ENCODE measurements around the gene ADCY2. TPM values are rescaled to one million over a fixed set of nuclear protein-coding genes. Genes with fewer than 3 reads are reported as not detected.

The ADCY2 gene
- total and polyA plus RNA-seq, 4 donors: 25.4 to 145 (median 71.1) TPM

GRCh38 chr5:7374186-7374585 is 21.8 kb upstream of the ADCY2 start:
- no peak for DNase-seq (ENCODE audit: low read depth in 4 of 6, low spot score in 6 of 6)

GRCh38 chr5:7375457-7375856 is 20.5 kb upstream of the ADCY2 start:
- Histone ChIP-seq H3K27ac (ENCODE audit: low read depth, low read length) (no peak overlapping the region), H3K36me3 (ENCODE audit: control insufficient read depth, insufficient read depth, low read length) (no peaks in the 10 kb centered on the region), H3K9me3 (ENCODE audit: control insufficient read depth, insufficient read depth, low read length) (no peaks in the 10 kb centered on the region), H3K27me3 (ENCODE audit: control insufficient read depth, insufficient read depth, low read length) (no peaks in the 10 kb centered on the region), H3K4me1 (ENCODE audit: control insufficient read depth, insufficient read depth, low read length) (no peaks in the 10 kb centered on the region), H3K4me3 (ENCODE audit: low read depth, low read length) (no peak overlapping the region)
- DNase-seq (ENCODE audit: low read depth in 4 of 6, low spot score in 6 of 6): peak in 1 of 6 donors; percentile 10
- WGBS (ENCODE audit: insufficient coverage): no CpG with 5 or more reads among the region's 4 CpGs

More at GRCh38 chr5:7374186-7374585, 21.8 kb upstream of the ADCY2 start:
- H3K27ac ChIP-seq (ENCODE audit: low read depth, low read length): no peak overlapping the region
- H3K9me3 ChIP-seq (ENCODE audit: control insufficient read depth, insufficient read depth, low read length): no peaks in the 10 kb centered on the region
- no peaks in the 10 kb centered on the region for H3K36me3 ChIP-seq (ENCODE audit: control insufficient read depth, insufficient read depth, low read length)
- no CpG with 5 or more reads among the region's 4 CpGs for WGBS (ENCODE audit: insufficient coverage)
- no peak overlapping the region for H3K4me3 ChIP-seq (ENCODE audit: low read depth, low read length)
- H3K4me1 ChIP-seq (ENCODE audit: control insufficient read depth, insufficient read depth, low read length): no peaks in the 10 kb centered on the region
- no peaks in the 10 kb centered on the region for H3K27me3 ChIP-seq (ENCODE audit: control insufficient read depth, insufficient read depth, low read length)

- Histone ChIP-seq H3K36me3 (ENCODE audit: control insufficient read depth, insufficient read depth, low read length) (no peaks in the 10 kb centered on the region), H3K9me3 (ENCODE audit: control insufficient read depth, insufficient read depth, low read length) (no peaks in the 10 kb centered on the region), H3K27ac (ENCODE audit: low read depth, low read length) (no peak overlapping the region), H3K27me3 (ENCODE audit: control insufficient read depth, insufficient read depth, low read length) (no peaks in the 10 kb centered on the region), H3K4me3 (ENCODE audit: low read depth, low read length) (no peak overlapping the region), H3K4me1 (ENCODE audit: control insufficient read depth, insufficient read depth, low read length) (no peaks in the 10 kb centered on the region)
- DNase-seq (ENCODE audit: low read depth in 4 of 6, low spot score in 6 of 6): no peak
- WGBS (ENCODE audit: insufficient coverage): 80% methylated on average over 1 of the region's 3 CpGs
These were observed 19.1 kb upstream of the ADCY2 start for GRCh38 chr5:7376871-7377270.

GRCh38 chr5:7377761-7378160 is 18.2 kb upstream of the ADCY2 start:
- no peak overlapping the region for H3K4me3 ChIP-seq (ENCODE audit: low read depth, low read length)
- no peaks in the 10 kb centered on the region for H3K36me3 ChIP-seq (ENCODE audit: control insufficient read depth, insufficient read depth, low read length)
- H3K27ac ChIP-seq (ENCODE audit: low read depth, low read length): no peak overlapping the region
- no peaks in the 10 kb centered on the region for H3K27me3 ChIP-seq (ENCODE audit: control insufficient read depth, insufficient read depth, low read length)
- no CpG with 5 or more reads among the region's 2 CpGs for WGBS (ENCODE audit: insufficient coverage)
- DNase-seq (ENCODE audit: low read depth in 4 of 6, low spot score in 6 of 6): no peak
- H3K9me3 ChIP-seq (ENCODE audit: control insufficient read depth, insufficient read depth, low read length): no peaks in the 10 kb centered on the region
- H3K4me1 ChIP-seq (ENCODE audit: control insufficient read depth, insufficient read depth, low read length): no peaks in the 10 kb centered on the region

GRCh38 chr5:7382588-7382987 is 13.3 kb upstream of the ADCY2 start:
- WGBS (ENCODE audit: insufficient coverage): no CpG with 5 or more reads among the region's 2 CpGs
- DNase-seq (ENCODE audit: low read depth in 4 of 6, low spot score in 6 of 6): no peak
- H3K27ac ChIP-seq (ENCODE audit: low read depth, low read length): no peak overlapping the region
- H3K9me3 ChIP-seq (ENCODE audit: control insufficient read depth, insufficient read depth, low read length): no peaks in the 10 kb centered on the region
- no peaks in the 10 kb centered on the region for H3K36me3 ChIP-seq (ENCODE audit: control insufficient read depth, insufficient read depth, low read length)
- no peaks in the 10 kb centered on the region for H3K27me3 ChIP-seq (ENCODE audit: control insufficient read depth, insufficient read depth, low read length)
- no peak overlapping the region for H3K4me3 ChIP-seq (ENCODE audit: low read depth, low read length)
- no peaks in the 10 kb centered on the region for H3K4me1 ChIP-seq (ENCODE audit: control insufficient read depth, insufficient read depth, low read length)

GRCh38 chr5:7385681-7386080 is 10.3 kb upstream of the ADCY2 start:
- Histone ChIP-seq H3K27ac (ENCODE audit: low read depth, low read length) (no peak overlapping the region), H3K9me3 (ENCODE audit: control insufficient read depth, insufficient read depth, low read length) (no peaks in the 10 kb centered on the region), H3K36me3 (ENCODE audit: control insufficient read depth, insufficient read depth, low read length) (no peaks in the 10 kb centered on the region), H3K4me3 (ENCODE audit: low read depth, low read length) (no peak overlapping the region), H3K27me3 (ENCODE audit: control insufficient read depth, insufficient read depth, low read length) (no peaks in the 10 kb centered on the region), H3K4me1 (ENCODE audit: control insufficient read depth, insufficient read depth, low read length) (no peaks in the 10 kb centered on the region)
- no peak for DNase-seq (ENCODE audit: low read depth in 4 of 6, low spot score in 6 of 6)
- 100% methylated on average over 1 of the region's 6 CpGs for WGBS (ENCODE audit: insufficient coverage)

GRCh38 chr5:7388553-7388952 is 7.4 kb upstream of the ADCY2 start:
- no peak for DNase-seq (ENCODE audit: low read depth in 4 of 6, low spot score in 6 of 6)
- Histone ChIP-seq H3K4me3 (ENCODE audit: low read depth, low read length) (no peak overlapping the region), H3K9me3 (ENCODE audit: control insufficient read depth, insufficient read depth, low read length) (no peaks in the 10 kb centered on the region), H3K36me3 (ENCODE audit: control insufficient read depth, insufficient read depth, low read length) (no peaks in the 10 kb centered on the region), H3K27ac (ENCODE audit: low read depth, low read length) (no peak overlapping the region), H3K4me1 (ENCODE audit: control insufficient read depth, insufficient read depth, low read length) (peaks cover 4% of the 10 kb centered on the region), H3K27me3 (ENCODE audit: control insufficient read depth, insufficient read depth, low read length) (no peaks in the 10 kb centered on the region)
- 85% methylated on average over 3 of the region's 3 CpGs for WGBS (ENCODE audit: insufficient coverage)

- H3K36me3 ChIP-seq (ENCODE audit: control insufficient read depth, insufficient read depth, low read length): no peaks in the 10 kb centered on the region
- DNase-seq (ENCODE audit: low read depth in 4 of 6, low spot score in 6 of 6): peak in 1 of 6 donors; percentile 82
- no peaks in the 10 kb centered on the region for H3K9me3 ChIP-seq (ENCODE audit: control insufficient read depth, insufficient read depth, low read length)
- H3K27ac ChIP-seq (ENCODE audit: low read depth, low read length): no peak overlapping the region
- no peak overlapping the region for H3K4me3 ChIP-seq (ENCODE audit: low read depth, low read length)
- H3K4me1 ChIP-seq (ENCODE audit: control insufficient read depth, insufficient read depth, low read length): peaks cover 21% of the 10 kb centered on the region
- 36% methylated on average over 5 of the region's 9 CpGs for WGBS (ENCODE audit: insufficient coverage)
- peaks cover 4% of the 10 kb centered on the region for H3K27me3 ChIP-seq (ENCODE audit: control insufficient read depth, insufficient read depth, low read length)
These were observed 4.7 kb upstream of the ADCY2 start for GRCh38 chr5:7391215-7391614.

GRCh38 chr5:7391814-7392692 is 3.9 kb upstream of the ADCY2 start:
- H3K4me3 ChIP-seq (ENCODE audit: low read depth, low read length): no peak overlapping the region
- WGBS (ENCODE audit: insufficient coverage): 57% methylated on average over 9 of the region's 15 CpGs
- no peaks in the 10 kb centered on the region for H3K9me3 ChIP-seq (ENCODE audit: control insufficient read depth, insufficient read depth, low read length)
- peaks cover 24% of the 10 kb centered on the region for H3K4me1 ChIP-seq (ENCODE audit: control insufficient read depth, insufficient read depth, low read length)
- H3K27me3 ChIP-seq (ENCODE audit: control insufficient read depth, insufficient read depth, low read length): peaks cover 8% of the 10 kb centered on the region
- H3K27ac ChIP-seq (ENCODE audit: low read depth, low read length): no peak overlapping the region
- peak in 4 of 6 donors; percentile 56 to 95 (median 76) for DNase-seq (ENCODE audit: low read depth in 4 of 6, low spot score in 6 of 6)
- no peaks in the 10 kb centered on the region for H3K36me3 ChIP-seq (ENCODE audit: control insufficient read depth, insufficient read depth, low read length)

- no peak overlapping the region for H3K4me3 ChIP-seq (ENCODE audit: low read depth, low read length)
- DNase-seq (ENCODE audit: low read depth in 4 of 6, low spot score in 6 of 6): no peak
- no peaks in the 10 kb centered on the region for H3K9me3 ChIP-seq (ENCODE audit: control insufficient read depth, insufficient read depth, low read length)
- no peaks in the 10 kb centered on the region for H3K36me3 ChIP-seq (ENCODE audit: control insufficient read depth, insufficient read depth, low read length)
- no CpG with 5 or more reads among the region's 3 CpGs for WGBS (ENCODE audit: insufficient coverage)
- peaks cover 24% of the 10 kb centered on the region for H3K4me1 ChIP-seq (ENCODE audit: control insufficient read depth, insufficient read depth, low read length)
- no peak overlapping the region for H3K27ac ChIP-seq (ENCODE audit: low read depth, low read length)
- H3K27me3 ChIP-seq (ENCODE audit: control insufficient read depth, insufficient read depth, low read length): peaks cover 10% of the 10 kb centered on the region
These were observed 3.3 kb upstream of the ADCY2 start for GRCh38 chr5:7392693-7393024.
